OCI-LY1 (cell line): ENCODE results near the gene UNC13C.

Experiments
- H2AFZ ChIP-seq: fragments of 200-600 bp; sonication (generic), shearing (Covaris generic); 2 replicates; pipeline ENCODE4 v1.6.0; 2014; ENCODE audit warnings: antibody characterized with exemption, mild to moderate bottlenecking, low read length
- H3F3A ChIP-seq: fragments of 200-600 bp; sonication (generic), shearing (Covaris generic); 2 replicates; pipeline ENCODE4 v1.6.0; 2014; ENCODE audit warnings: mild to moderate bottlenecking, antibody characterized with exemption, low read length, moderate library complexity; ENCODE audit not compliant: insufficient read depth
- H3K27ac ChIP-seq: fragments of 200-600 bp; sonication (generic); 2 replicates; pipeline ENCODE4 v1.5.1; 2014; ENCODE audit warnings: low read length, mixed run types, mild to moderate bottlenecking, low read depth; ENCODE audit not compliant: poor library complexity, severe bottlenecking
- H3K27me3 ChIP-seq: fragments of 200-600 bp; sonication (generic); 2 replicates; pipeline ENCODE4 v1.6.0; 2014; ENCODE audit warnings: antibody characterized with exemption, mild to moderate bottlenecking, low read length, moderate library complexity; ENCODE audit not compliant: insufficient read depth
- H3K36me3 ChIP-seq: fragments of 200-600 bp; sonication (generic); 2 replicates; pipeline ENCODE4 v1.6.1; 2014; ENCODE audit warnings: mild to moderate bottlenecking, antibody characterized with exemption, low read length, moderate library complexity, mixed read lengths; ENCODE audit not compliant: insufficient read depth
- H3K4me1 ChIP-seq: fragments of 200-600 bp; sonication (generic); 2 replicates; pipeline ENCODE4 v1.5.1; 2014; ENCODE audit warnings: mild to moderate bottlenecking, low read length, moderate library complexity; ENCODE audit not compliant: insufficient read depth, severe bottlenecking
- H3K4me2 ChIP-seq: fragments of 200-600 bp; sonication (generic), shearing (Covaris generic); 2 replicates; pipeline ENCODE4 v1.6.1; 2014; ENCODE audit warnings: low read length
- H3K4me3 ChIP-seq: fragments of 200-600 bp; sonication (generic); 2 replicates; pipeline ENCODE4 v1.5.1; 2014; ENCODE audit warnings: low read length, low read depth, mild to moderate bottlenecking, mixed read lengths; ENCODE audit not compliant: poor library complexity, severe bottlenecking
- H3K79me2 ChIP-seq: fragments of 200-600 bp; shearing (Covaris generic); 2 replicates; pipeline ENCODE4 v1.6.1; 2016; ENCODE audit warnings: mixed run types, low read length, mixed read lengths; ENCODE audit not compliant: insufficient read depth
- H3K9ac ChIP-seq: fragments of 200-600 bp; sonication (generic), shearing (Covaris generic); 2 replicates; pipeline ENCODE4 v1.6.1; 2014; ENCODE audit warnings: mild to moderate bottlenecking, low read length, mixed read lengths
- H3K9me2 ChIP-seq: fragments of 200-600 bp; sonication (generic), shearing (Covaris generic); 2 replicates; pipeline ENCODE4 v1.6.1; 2014; ENCODE audit warnings: low read depth, mild to moderate bottlenecking, low read length, mixed read lengths
- H3K9me3 ChIP-seq: fragments of 200-600 bp; shearing (Covaris generic); 2 replicates; pipeline ENCODE4 v1.6.1; 2014; ENCODE audit warnings: low read length, mixed read lengths
- H4K20me1 ChIP-seq: fragments of 200-600 bp; sonication (generic), shearing (Covaris generic); 2 replicates; pipeline ENCODE4 v1.6.0; 2016; ENCODE audit warnings: mild to moderate bottlenecking, low read length; ENCODE audit not compliant: insufficient read depth
- EZH2 ChIP-seq: fragments of 200-600 bp; sonication (generic), shearing (Covaris generic); IDR thresholded peaks from 2 replicates; pipeline ENCODE4 v1.8.0; 2017; ENCODE audit warnings: borderline replicate concordance, mixed run types, mild to moderate bottlenecking, antibody characterized with exemption, low read length, moderate library complexity, mixed read lengths
- TF ChIP-seq, protein P1 (sequence below): fragments of 200-600 bp; sonication (generic), shearing (Covaris generic); IDR thresholded peaks from 2 replicates; pipeline ENCODE4 v1.5.1; 2017; ENCODE audit warnings: mild to moderate bottlenecking, antibody characterized with exemption, low read length, moderate library complexity, mixed read lengths

Gene UNC13C

DNA sequence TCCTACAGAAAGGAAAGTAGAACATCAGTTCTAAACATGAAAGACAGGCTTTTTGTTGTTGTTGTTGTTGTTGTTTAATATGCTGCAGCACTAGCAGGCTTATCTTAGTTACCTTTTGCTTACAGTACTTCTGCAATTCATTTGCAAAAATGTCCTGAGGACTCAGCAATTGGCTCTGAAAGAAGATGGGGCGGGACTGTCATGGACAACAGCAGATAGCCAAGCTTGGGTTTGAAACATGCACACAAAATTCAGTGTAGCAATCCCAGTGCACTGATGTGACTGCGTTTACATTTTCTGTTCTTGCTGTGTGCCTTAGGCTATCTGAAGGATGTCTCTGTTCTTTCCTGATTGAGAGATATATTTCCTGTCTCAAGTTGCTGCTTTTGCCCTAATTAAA is 9.2 kb downstream of the UNC13C start:
- Histone ChIP-seq H3K9ac (no peak overlapping the region), H3K9me2 (no peaks in the 10 kb centered on the region), H3K36me3 (no peaks in the 10 kb centered on the region), H3K27ac (no peak overlapping the region), H2AFZ (no peak overlapping the region), H3K9me3 (no peaks in the 10 kb centered on the region), H3K4me1 (no peaks in the 10 kb centered on the region), H3K4me3 (no peak overlapping the region), H3F3A (no peaks in the 10 kb centered on the region), H3K27me3 (no peaks in the 10 kb centered on the region), H3K79me2 (no peaks in the 10 kb centered on the region), H4K20me1 (no peaks in the 10 kb centered on the region), H3K4me2 (no peak overlapping the region)
- no peak for TF ChIP-seq EZH2
- TF ChIP-seq, protein P1, sequence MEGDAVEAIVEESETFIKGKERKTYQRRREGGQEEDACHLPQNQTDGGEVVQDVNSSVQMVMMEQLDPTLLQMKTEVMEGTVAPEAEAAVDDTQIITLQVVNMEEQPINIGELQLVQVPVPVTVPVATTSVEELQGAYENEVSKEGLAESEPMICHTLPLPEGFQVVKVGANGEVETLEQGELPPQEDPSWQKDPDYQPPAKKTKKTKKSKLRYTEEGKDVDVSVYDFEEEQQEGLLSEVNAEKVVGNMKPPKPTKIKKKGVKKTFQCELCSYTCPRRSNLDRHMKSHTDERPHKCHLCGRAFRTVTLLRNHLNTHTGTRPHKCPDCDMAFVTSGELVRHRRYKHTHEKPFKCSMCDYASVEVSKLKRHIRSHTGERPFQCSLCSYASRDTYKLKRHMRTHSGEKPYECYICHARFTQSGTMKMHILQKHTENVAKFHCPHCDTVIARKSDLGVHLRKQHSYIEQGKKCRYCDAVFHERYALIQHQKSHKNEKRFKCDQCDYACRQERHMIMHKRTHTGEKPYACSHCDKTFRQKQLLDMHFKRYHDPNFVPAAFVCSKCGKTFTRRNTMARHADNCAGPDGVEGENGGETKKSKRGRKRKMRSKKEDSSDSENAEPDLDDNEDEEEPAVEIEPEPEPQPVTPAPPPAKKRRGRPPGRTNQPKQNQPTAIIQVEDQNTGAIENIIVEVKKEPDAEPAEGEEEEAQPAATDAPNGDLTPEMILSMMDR = no peak

DNA sequence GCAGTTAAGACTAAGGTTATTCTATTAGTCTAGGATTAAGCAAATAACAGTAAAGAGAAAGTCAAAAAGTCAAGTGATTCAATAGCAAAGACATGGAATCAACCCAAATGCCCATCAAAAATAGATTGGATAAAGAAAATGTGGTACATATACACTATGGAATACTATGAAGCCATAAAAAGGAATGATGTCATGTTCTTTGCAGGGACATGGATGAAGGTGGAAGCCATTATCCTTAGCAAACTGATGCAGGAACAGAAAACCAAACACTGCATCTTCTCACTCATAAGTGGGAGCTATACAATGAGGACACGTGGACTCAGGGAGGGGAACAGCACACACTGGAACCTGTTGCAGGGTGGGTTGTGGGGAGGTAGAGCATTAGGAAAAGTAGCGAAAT is 29.0 kb downstream of the UNC13C start:
- Histone ChIP-seq H3K27me3 (no peaks in the 10 kb centered on the region), H3K4me1 (no peaks in the 10 kb centered on the region), H3K4me2 (no peak overlapping the region), H3K79me2 (no peaks in the 10 kb centered on the region), H3K9me3 (no peaks in the 10 kb centered on the region), H3K9me2 (no peaks in the 10 kb centered on the region), H3K4me3 (no peak overlapping the region), H3K27ac (no peak overlapping the region), H3K36me3 (no peaks in the 10 kb centered on the region), H3K9ac (no peak overlapping the region), H3F3A (no peaks in the 10 kb centered on the region), H4K20me1 (no peaks in the 10 kb centered on the region), H2AFZ (no peak overlapping the region)
- TF ChIP-seq EZH2 = no peak
- TF ChIP-seq, protein P1 = no peak

DNA sequence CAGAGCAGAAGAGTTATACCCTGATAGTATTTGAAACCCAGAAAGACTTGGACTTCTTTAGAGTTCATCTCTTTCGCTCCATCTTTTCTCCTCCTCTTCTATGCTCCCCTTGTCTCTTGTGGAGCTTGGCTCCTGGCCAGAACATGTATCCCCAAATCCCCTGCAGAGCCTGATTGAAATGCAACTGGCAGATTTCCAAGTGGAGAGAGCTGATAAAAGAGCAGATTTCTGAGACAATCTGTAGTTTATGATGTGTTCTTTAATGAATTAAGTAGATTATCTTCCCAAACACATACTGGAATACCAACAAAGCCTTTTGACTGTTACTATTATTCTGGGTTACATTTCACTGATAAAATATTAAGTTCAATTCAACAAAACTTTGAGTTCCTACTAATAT is 33.4 kb downstream of the UNC13C start:
- H3K36me3 ChIP-seq = no peaks in the 10 kb centered on the region
- H3K9me3 ChIP-seq = no peaks in the 10 kb centered on the region
- no peaks in the 10 kb centered on the region for H4K20me1 ChIP-seq
- H3F3A ChIP-seq = no peaks in the 10 kb centered on the region
- no peaks in the 10 kb centered on the region for H3K9me2 ChIP-seq
- no peaks in the 10 kb centered on the region for H3K79me2 ChIP-seq
- H3K9ac ChIP-seq = no peak overlapping the region
- H2AFZ ChIP-seq = no peak overlapping the region
- no peaks in the 10 kb centered on the region for H3K27me3 ChIP-seq
- no peak overlapping the region for H3K27ac ChIP-seq
- H3K4me2 ChIP-seq = no peak overlapping the region
- no peak overlapping the region for H3K4me3 ChIP-seq
- TF ChIP-seq EZH2 = no peak
- TF ChIP-seq, protein P1 = no peak
- no peaks in the 10 kb centered on the region for H3K4me1 ChIP-seq
